IPS DF 4.7 (cell line): ENCODE data around the gene ALPL.
"Not testable (repeated sequence)": the region's sequence is repeated elsewhere in the genome, so short reads cannot be mapped to it uniquely, and the experiment has no call there.

ENCODE experiments used
- DNase-seq: peaks from one replicate; pipeline ENCODE4 v3.0.0-alpha.2; 2013; ENCODE audit warnings: low spot score; ENCODE audit errors: extremely low read depth

Gene ALPL

GRCh38 chr1:21509351-21510112, at the start of gene ALPL:
TSS of gene ALPL (plus strand) at chr1:21509423. CDS start at chr1:21554082, 44,659 bp downstream.
- DNase-seq = no peak

GRCh38 chr1:21465127-21465526, 44.1 kb upstream of the ALPL start:
- DNase-seq = not testable (repeated sequence)

- DNase-seq = not testable (repeated sequence)
Observed at GRCh38 chr1:21467946-21468345, 41.3 kb upstream of the ALPL start.

- DNase-seq = no peak
Observed at GRCh38 chr1:21468599-21468998, 40.6 kb upstream of the ALPL start.

GRCh38 chr1:21469581-21469980, 39.6 kb upstream of the ALPL start:
- DNase-seq = no peak

- DNase-seq = no peak
Observed at GRCh38 chr1:21472861-21473260, 36.4 kb upstream of the ALPL start.

DNA sequence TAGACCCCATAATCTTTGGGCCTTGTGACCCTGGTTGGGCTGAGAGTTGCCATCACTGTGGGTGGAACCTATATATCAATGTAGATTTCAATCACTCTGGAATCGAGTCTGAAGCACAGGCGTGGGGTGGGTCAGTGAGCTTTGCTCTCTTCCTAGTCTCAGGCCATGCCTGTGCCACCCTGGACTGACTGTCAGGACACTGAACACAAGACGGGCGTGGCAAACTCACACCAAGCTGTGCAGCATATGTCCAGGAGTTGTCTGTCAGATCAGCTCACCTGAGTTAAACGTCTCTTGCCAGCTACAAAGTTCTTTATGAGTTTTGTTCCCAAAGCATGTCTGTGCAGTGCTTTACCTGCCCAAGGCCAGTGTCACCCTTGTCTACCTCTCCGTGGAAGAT, 30.9 kb upstream of the ALPL start:
- no peak for DNase-seq

GRCh38 chr1:21483881-21484280, 25.3 kb upstream of the ALPL start:
- not testable (repeated sequence) for DNase-seq

GRCh38 chr1:21489146-21489545, 20.1 kb upstream of the ALPL start:
- DNase-seq = no peak

- DNase-seq = no peak
Observed at GRCh38 chr1:21490774-21491487, 18.3 kb upstream of the ALPL start.

GRCh38 chr1:21491488-21492355, 17.5 kb upstream of the ALPL start:
- DNase-seq = no peak

DNA sequence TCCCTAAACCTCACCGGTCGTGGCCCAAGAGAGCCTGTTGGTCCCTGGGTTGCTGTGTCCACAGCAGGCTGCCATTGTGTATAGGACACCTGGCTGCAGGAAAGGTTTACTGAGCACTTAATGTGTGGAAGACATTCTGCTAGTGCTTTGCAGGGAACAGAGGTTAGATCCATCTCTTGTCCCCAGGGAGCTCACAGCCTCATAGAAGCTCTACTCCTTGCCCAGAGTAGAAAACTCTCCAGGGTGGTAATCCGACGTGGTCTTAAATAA, 16.9 kb upstream of the ALPL start:
- no peak for DNase-seq

GRCh38 chr1:21494196-21494595, 15.0 kb upstream of the ALPL start:
- DNase-seq = no peak

DNA sequence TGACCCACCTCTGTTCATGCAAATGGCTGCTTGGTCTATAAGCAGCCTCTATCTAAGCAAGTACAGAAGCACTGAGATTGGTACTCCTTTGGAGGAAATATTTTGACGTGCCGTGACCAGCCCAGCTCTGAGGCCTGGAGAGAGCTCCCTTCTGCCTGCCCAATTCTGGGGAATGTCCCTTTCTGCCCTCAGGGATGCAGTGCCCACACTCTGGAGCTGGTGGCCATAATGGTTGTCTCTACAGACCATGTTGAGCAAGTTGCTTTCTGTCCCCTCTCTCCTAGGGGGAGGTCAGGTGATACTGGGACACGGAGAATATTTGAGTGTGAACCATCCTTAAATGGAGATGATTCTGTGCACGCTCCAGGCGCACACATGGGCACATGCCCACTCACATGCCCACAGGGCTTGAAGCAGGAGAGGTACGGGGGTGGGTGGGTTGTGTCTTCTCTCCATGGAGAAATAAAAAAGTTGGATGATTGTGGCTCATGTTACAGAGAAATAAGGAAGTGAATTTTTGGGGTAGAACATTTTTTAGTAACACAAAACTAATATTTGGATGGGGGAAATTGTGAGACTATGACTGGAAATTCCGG, 13.9 kb upstream of the ALPL start:
- DNase-seq = no peak

DNA sequence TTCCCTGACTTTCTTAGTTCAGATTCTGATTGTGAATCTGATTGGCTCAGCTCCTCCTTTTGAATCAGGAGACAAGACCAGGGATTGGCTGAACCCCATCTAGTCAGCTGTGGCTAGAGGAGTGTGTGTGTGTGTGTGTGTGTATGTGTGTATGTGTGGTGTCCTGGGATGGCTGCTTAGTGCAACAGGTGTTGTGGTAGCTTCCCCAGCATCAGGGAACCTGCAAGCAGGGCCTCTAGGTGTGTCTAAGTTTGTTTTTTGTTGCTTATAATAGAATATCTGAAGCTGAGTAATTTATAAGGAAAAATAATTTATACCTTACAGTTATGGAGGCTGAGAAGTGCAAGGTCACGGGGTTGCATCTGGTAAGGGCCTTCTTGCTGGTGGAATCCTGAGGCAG, 13.2 kb upstream of the ALPL start:
- DNase-seq = no peak

DNA sequence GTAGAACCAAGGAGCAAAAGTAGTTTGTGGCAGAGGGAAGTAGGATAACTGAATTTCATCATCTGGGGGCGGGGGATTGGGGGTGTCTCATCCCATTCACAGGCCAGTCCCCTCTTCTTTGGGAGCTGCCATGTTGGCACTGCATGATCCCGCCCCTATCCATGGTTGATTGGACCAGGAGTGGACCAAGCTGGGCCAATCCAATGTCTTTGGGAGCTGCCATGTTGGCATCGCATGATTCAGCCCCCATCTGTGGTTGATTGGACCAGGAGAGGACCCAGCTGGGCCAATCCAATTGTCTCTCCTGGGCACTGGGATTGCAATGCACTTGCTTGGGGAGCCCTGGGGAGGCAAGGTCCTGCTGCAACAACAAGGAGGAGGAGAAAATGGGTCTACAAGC, 12.3 kb upstream of the ALPL start:
- no peak for DNase-seq

DNA sequence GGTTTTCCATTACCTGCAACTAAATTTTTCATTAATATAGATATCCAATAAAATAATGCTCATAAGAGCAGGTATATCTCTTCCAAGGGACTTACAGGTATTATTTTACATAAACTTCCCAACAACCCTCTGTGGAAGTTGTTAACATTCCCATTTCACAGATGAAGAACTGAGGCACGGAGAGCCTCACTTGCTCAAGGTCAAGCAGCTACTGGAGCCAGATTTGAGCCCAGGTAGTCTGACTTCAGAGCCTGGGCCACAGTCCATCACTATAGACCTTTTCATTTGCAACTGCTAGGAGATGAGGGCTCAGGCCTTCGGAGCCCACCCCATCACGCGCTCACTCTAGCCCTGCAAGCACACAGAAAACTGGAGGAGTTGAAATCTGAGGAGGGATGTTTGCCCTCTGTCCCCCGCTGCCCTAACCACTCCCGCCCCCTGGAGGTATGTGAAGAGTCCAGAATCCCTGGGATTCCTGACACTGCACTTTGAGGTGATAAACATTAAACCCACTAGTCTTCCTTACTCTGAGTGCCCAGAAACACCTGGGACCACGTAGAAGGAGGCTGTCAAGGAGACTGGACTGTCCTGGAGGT, 11.7 kb upstream of the ALPL start:
- DNase-seq = no peak

- DNase-seq = no peak
Observed at GRCh38 chr1:21499283-21499950, 9.8 kb upstream of the ALPL start.

DNA sequence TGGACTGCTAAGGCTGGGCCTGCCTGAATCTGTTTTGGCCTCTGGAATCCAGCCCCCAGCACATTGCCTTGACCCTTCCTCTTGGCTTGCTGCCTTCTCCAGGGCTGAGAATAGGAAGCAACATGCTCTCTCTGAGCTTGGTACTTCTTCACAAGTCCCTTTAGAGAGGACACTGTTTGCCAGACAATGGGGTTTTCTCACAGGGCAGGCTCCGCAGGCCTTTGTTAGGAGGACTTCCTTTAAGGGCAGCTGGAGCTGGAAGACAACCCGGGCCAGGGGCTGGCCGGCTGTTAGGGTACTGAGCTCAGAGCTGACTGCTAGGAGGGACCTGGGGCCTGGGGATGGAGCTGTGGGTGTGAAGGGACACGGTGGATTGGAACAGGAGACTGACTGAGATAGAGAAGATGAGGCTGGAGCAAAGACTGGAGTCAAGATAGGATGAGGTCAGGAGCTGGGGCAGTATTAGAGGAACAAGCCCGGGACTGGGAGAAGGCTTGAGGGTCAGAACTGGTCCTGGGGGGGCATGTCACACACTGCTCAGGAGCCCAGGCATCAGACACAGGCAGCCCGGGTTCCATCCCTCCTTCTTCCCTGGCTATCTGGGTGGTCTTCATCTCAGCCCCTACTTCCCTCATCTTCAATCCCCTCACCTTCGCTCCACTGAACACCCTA, 5.4 kb upstream of the ALPL start:
- no peak for DNase-seq

DNA sequence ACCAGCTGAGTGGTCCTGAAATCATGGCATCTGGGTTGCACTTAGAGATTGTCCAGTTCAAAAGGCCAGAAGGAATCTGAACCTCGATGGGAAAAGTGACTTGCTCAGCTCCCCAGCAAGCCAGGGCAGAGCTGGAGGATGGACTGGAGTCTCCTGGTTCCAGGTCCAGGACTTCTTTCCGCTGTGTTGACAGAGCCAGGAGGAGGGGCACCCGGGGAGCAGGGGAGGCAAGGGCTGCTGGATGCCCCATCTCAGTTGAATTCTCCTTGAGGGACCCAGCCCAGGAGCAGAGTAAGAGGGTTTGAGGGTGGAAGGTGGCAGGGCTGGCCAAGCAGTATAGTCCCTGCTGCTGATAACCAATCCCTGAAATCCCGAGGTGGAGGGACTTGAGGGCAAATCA, 2.4 kb upstream of the ALPL start:
- DNase-seq = no peak
